Adipose tissue (tissue), 3 donors: ENCODE measurements around the gene MPC1. TPM values are rescaled to one million over a fixed set of nuclear protein-coding genes. Genes with fewer than 3 reads are reported as not detected.
"Not testable (repeated sequence)": the region's sequence is repeated elsewhere in the genome, so short reads cannot be mapped to it uniquely, and the experiment has no call there.

ENCODE experiments used
- H3K27ac ChIP-seq: one replicate; pipeline ENCODE4 v1.5.1; 2013; ENCODE audit warnings: low read depth, low read length
- WGBS, 3 donors: extraction: QIAGEN DNeasy Blood & Tissue Kit; methylation state at CpG; one replicate each; pipeline ENCODE4 v1.1.7; 2013; 5-methylcytosine and 5-hydroxymethylcytosine counted together
- polyA plus RNA-seq, 3 donors: library from polyadenylated mRNA; stranded (reverse); fragments of 200-250 nt; gene quantifications; one replicate each; pipeline ENCODE4 v1.2.3, GENCODE V29; 2013
- donor health status: healthy with polysubstance abuse.
- donor health status: Bipolar disorder and iron deficiency.
- donor health status: healthy.

MPC1 gene
- polyA plus RNA-seq, 3 donors, result 37.3 to 119 (median 111) TPM

GRCh38 chr6:166410426-166410935 is 27.7 kb upstream of the MPC1 start:
- H3K27ac ChIP-seq, result no peak overlapping the region
- 84 to 89% (median 87%) methylated on average over 10 of the region's 10 CpGs for WGBS, 3 donors

GRCh38 chr6:166408936-166409755 is 26.4 kb upstream of the MPC1 start:
- no peak overlapping the region for H3K27ac ChIP-seq
- 61 to 74% (median 69%) methylated on average over 22 of the region's 22 CpGs for WGBS, 3 donors

DNA sequence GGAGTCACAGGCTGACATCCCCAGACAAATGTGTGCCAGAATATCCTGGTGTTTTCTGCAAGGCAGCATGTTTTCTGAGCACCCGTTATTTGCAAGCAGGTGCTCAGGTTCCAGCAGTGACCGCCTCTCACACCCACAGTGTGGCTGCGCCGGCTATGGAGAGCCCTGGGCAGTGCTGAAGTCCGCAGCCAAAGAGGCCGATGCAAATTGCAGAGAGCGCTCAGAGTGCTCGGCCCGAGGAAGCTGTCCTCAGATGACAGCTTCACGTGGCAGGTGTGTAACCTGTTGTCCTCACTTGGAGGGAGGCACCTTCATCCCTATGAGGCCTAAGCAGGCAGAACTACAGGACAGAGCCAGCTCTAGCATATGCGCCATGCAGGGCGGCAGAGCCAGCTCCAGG is 23.5 kb upstream of the MPC1 start:
- 65 to 91% (median 89%) methylated on average over 12 of the region's 12 CpGs for WGBS, 3 donors

GRCh38 chr6:166405386-166405785 is 22.6 kb upstream of the MPC1 start:
- no peak overlapping the region for H3K27ac ChIP-seq
- WGBS, 3 donors, result 57 to 75% (median 67%) methylated on average over 7 of the region's 7 CpGs

More for the DNA sequence above, 23.5 kb upstream of the MPC1 start:
- no peak overlapping the region for H3K27ac ChIP-seq

DNA sequence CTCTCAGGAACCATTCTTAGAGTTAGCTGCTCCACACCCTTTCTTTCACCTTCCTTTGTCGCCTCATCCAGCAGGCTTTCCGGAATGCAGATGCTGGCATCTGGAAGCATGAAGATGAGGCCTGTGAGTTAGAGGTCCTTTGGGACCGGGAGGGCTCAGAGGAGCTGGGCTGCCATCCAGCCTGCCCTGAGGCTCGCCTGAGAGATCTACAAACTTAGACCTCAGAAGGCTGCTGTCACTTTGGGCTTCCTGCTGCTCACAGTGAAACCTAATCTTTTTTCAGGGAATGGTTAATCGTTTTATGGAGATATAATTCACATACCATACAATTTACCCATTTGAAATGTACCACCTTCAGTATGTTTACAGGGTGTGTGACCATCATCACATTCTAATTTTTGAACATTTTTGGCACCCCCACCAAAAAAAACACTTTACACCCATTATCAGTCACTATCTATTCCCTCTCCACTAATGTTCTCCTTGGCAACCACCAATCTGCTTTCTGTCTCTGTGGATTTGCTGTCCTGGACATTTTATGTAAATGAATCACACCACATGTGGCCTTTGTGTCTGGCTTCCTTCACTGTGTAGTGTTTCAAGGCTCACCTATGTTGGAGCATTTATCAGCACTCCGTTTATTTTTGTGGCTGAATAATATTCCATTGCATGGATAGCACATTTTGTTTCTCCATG is 20.0 kb upstream of the MPC1 start:
- H3K27ac ChIP-seq, result no peak overlapping the region
- WGBS, 3 donors, result 56 to 62% (median 57%) methylated on average over 6 of the region's 6 CpGs

GRCh38 chr6:166400649-166401250 is 18.0 kb upstream of the MPC1 start:
- WGBS, 3 donors, result 23 to 25% (median 25%) methylated on average over 16 of the region's 16 CpGs
- not testable (repeated sequence) for H3K27ac ChIP-seq

GRCh38 chr6:166400181-166400580 is 17.4 kb upstream of the MPC1 start:
- WGBS, 3 donors, result 76 to 89% (median 83%) methylated on average over 2 of the region's 2 CpGs
- no peak overlapping the region for H3K27ac ChIP-seq

- H3K27ac ChIP-seq, result no peak overlapping the region
- WGBS, 3 donors, result 79 to 91% (median 85%) methylated on average over 3 of the region's 3 CpGs
Observed at GRCh38 chr6:166398348-166398747, 15.6 kb upstream of the MPC1 start.

- H3K27ac ChIP-seq, result no peak overlapping the region
- 89 to 98% (median 93%) methylated on average over 4 of the region's 4 CpGs for WGBS, 3 donors
Observed at GRCh38 chr6:166397849-166398248, 15.1 kb upstream of the MPC1 start.

DNA sequence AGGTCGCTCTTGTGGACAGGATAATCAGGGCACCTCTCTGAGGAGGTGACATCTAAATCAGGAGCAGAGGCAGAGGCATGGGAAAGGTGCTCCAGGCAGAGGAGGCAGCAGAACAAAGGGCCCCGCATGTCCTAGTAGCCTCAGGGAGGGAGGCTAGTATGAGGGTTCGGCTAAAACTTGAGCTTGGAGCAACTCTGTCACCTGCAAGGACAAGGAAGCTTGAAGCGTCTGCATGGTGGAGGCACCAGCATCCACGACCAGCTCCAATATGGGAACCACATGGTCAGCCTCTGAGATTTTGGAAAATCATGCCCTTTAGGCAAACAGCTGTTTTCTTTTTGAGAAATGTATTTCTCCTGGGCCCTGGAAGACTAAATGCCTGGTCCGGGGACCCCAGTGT is 13.0 kb upstream of the MPC1 start:
- H3K27ac ChIP-seq, result no peak overlapping the region
- 76 to 86% (median 78%) methylated on average over 6 of the region's 6 CpGs for WGBS, 3 donors

- 41 to 62% (median 56%) methylated on average over 6 of the region's 6 CpGs for WGBS, 3 donors
- no peak overlapping the region for H3K27ac ChIP-seq
Observed at GRCh38 chr6:166395351-166395750, 12.6 kb upstream of the MPC1 start.

DNA sequence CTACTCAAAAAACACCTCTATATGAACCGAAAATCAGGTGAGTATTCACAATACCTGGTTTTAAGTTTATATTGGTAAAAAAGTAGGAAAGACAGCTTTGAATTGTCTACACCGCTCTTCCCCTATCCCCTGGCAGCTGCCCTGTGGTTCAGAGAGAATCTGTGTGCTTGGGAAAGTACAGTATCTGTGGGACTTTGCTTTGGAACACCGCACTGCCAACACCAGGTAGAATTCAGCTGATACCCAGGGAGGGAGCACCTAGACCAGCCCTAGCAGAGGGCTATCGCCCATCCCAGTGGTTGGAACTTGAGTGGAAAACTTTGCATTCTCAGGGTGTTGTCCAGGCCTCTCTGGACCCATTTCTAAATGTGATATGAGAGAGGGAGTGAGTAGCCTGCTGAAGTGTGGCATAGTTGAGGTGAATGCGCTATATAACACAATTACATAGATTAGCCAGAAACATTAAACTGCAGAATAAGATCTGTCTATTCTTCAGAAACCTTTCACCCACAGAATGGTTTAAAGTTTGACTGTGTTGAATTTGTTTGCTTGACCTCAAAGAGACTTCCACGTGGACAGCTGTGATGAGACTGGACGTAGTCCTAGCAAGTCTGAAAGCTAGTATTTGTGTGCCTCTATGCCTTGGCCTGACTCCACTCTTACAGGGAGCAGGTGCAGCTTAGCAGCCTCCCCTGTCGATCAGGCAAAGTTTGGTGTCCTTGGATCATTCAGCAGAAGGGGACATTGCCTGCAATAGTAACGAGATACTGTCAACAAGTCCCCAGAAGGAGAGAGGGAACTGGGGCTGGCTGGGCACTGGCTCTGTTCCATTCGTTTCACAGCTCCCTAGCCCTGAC is 11.5 kb upstream of the MPC1 start:
- no peak overlapping the region for H3K27ac ChIP-seq
- WGBS, 3 donors, result 59 to 79% (median 77%) methylated on average over 10 of the region's 10 CpGs

GRCh38 chr6:166393535-166393823 is 10.7 kb upstream of the MPC1 start:
- no peak overlapping the region for H3K27ac ChIP-seq
- WGBS, 3 donors, result 72 to 88% (median 85%) methylated on average over 19 to 27 of the region's 27 CpGs

DNA sequence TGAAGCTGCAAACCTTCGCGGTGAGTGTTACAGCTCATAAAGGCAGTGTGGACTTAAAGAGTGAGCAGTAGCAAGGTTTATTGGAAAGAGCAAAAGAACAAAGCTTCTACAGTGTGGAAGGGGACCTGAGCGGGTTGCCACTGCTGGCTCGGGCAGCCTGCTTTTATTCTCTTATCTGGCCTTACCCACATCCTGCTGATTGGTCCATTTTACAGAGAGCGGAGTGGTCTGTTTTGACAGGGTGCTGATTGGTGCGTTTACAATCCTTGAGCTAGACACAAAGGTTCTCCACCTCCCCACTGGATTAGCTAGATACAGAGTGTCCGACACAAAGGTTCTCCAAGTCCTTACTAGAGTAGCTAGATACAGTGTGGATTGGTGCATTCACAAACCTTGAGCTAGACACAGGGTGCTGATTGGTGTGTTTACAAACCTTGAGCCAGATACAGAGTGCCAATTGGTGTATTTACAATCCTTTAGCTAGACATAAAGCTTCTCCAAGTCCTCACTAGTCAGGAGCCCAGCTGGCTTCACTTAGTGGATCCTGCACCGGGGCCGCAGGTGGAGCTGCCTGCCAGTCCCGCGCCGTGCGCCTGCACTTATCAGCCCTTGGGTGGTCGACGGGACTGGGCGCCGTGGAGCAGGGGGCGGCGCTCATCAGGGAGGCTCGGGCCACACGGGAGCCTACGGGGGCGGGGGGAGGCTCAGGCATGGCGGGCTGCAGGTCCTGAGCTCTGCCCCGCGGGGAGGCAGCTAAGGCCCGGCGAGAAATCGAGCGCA is 10.2 kb upstream of the MPC1 start:
- 80 to 88% (median 82%) methylated on average over 28 to 30 of the region's 30 CpGs for WGBS, 3 donors
- not testable (repeated sequence) for H3K27ac ChIP-seq

GRCh38 chr6:166389119-166389518 is 6.4 kb upstream of the MPC1 start:
- no peak overlapping the region for H3K27ac ChIP-seq
- WGBS, 3 donors, result 28 to 33% (median 32%) methylated on average over 3 of the region's 3 CpGs

DNA sequence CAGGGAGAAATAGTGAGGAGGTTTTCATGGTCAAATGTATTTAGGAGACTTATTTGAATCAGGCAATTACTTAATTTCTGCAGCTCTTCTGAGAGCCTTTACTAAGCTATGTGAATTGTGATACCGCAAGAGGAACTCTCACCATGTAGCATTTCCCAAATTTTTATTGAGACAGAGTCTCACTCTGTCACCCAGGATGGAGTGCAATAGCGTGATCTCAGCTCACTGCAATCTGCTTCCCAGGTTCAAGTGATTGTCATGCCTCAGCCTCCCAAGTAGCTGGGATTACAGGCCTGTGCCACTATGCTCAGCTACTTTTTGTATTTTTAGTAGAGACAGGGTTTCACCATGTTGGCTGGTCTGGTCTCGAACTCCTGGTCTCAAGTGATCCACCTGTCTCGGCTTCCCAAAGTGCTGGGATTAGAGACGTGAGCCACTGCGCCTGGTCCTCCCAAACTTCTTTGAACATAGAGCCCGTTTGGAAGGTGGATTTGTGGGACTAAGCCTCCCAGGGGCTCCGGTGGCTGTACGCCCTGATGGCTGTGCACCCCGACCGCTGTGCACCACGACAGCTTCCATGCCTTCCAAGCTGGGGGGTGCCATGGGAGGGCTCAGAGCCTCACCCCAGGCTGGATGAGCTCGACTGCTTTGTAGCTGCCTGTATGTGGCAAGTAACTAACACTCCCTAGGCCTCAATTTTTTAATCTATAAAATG is 5.7 kb upstream of the MPC1 start:
- 88 to 89% (median 88%) methylated on average over 13 of the region's 13 CpGs for WGBS, 3 donors
- no peak overlapping the region for H3K27ac ChIP-seq

GRCh38 chr6:166387642-166388289 is 5.0 kb upstream of the MPC1 start:
- H3K27ac ChIP-seq, result no peak overlapping the region
- WGBS, 3 donors, result 57 to 83% (median 64%) methylated on average over 5 of the region's 5 CpGs
